Stimulated activated CD8-positive, alpha-beta memory T cell treated with anti-CD3 and anti-CD28 coated beads, Interleukin-7, amount 100 ng/mL, for 4 hours (primary cell): ENCODE data around the gene HIVEP2.
A peak's percentile ranks its signal among the peaks of the same experiment; 100 is the strongest.
"Not testable (repeated sequence)": the region's sequence is repeated elsewhere in the genome, so short reads cannot be mapped to it uniquely, and the experiment has no call there.

ENCODE experiments used
- DNase-seq, 2 donors: peaks; one replicate each; pipeline ENCODE4 v3.0.0-alpha.2; 2020; ENCODE audit warnings: low read depth in 2 of 2

Gene HIVEP2

GRCh38 chr6:142945049-142945445 is at the start of gene HIVEP2:
HIVEP2 (minus strand) TSS chr6:142945176; CDS start chr6:142774738, 170,438 bp downstream.
- peak; percentile 86 to 89 for DNase-seq

DNA sequence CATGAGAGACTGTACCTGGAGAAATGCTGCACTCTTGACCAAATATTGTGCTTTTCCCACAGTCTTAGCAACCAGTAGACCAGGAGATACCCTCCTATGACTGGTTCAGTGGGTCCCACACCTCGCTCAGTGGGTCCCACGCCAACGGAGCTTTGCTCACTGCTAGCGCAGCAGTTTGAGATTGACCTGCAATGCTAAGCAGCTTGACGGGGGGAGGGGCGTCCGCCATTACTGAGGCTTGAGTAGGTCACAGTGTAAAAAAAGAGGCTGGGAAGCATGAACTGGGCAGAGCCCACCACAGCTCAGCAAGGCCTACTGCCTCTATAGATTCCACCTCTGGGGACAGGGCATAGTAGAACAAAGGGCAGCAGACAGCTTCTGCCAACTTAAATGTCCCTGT is 49.0 kb upstream of the HIVEP2 start:
- DNase-seq: no peak

DNA sequence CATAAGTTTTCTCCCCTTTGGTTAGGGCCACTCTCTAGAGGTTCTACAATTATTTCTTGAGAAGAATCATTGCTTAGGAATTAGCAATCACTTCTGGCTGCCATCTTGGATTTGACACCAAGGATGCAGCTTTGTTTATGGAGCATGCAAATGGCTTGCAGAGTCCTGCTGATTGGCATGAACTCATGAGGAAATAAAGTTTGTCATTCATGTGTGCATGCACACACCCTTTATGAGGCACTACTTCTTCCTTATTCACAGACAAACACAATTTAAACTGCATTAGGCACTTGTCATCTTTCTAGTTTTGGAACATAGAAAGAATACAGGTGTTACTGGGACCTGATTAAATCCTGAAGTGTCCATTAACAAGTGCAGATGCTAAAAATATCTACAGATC is 42.5 kb upstream of the HIVEP2 start:
- no peak for DNase-seq

GRCh38 chr6:142985281-142985680 is 40.3 kb upstream of the HIVEP2 start:
- no peak for DNase-seq

GRCh38 chr6:142984386-142984785 is 39.4 kb upstream of the HIVEP2 start:
- no peak for DNase-seq

DNA sequence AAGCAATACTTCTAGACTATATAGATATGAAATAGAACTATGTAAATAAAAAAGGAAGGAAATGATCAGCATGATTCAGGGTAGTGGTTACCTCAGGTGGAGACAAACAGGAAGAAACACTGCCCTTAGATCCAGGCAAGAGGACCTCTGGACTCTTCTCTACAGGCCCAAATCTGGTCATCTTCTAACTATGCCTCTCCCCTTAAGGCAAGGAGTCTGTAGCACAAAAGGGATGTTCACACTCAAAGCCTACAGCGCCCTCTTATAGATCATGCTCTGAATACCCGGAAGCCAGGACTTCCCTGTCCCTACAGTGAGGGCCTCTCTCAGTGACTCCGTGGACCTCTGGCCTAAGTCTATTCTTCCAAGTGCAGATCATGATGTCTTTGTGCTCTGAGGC is 30.4 kb upstream of the HIVEP2 start:
- DNase-seq: no peak

DNA sequence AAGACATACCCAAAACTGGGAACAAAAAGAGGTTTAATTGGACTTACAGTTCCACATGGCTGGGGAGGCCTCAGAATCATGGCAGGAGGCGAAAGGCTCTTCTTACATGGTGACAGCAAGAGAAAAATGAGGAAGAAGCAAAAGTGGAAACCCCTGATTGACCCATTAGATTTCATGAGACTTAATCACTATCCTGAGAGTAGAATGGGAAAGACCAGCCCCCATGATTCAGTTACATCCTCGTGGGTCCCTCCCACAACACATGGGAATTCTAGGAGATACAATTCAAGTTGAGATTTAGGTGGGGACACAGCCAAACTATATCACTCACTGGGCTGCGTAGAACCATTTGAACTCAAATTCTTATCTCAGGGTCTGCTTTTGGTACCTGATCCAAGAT is 26.0 kb upstream of the HIVEP2 start:
- DNase-seq: not testable (repeated sequence)

- DNase-seq: no peak
Measured at GRCh38 chr6:142968601-142969000, 23.6 kb upstream of the HIVEP2 start.

GRCh38 chr6:142966294-142966693 is 21.3 kb upstream of the HIVEP2 start:
- no peak for DNase-seq

- DNase-seq: no peak
Measured at GRCh38 chr6:142965164-142965563, 20.2 kb upstream of the HIVEP2 start.

DNA sequence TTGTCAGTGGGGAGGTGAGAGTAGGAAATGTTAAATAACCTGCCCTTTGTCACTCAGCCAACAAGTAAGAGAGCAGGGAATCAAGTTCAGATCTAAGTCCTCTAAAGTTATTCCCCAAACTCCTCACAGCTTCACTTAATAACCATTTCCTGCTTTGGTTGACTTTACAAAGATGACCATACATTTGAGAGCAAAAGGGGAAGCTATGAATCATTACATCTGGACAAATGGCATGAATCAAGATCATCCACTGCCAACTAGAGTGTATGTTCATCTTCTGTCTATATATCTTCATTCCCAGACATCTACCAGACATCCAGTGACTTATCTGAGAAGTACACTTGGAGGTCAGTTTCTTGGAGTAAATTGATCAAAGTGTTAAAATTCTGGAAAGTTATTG is 15.1 kb upstream of the HIVEP2 start:
- no peak for DNase-seq

GRCh38 chr6:142958343-142958742 is 13.4 kb upstream of the HIVEP2 start:
- DNase-seq: no peak

GRCh38 chr6:142956726-142957125 is 11.8 kb upstream of the HIVEP2 start:
- DNase-seq: no peak

- no peak for DNase-seq
Measured at GRCh38 chr6:142954844-142955243, 9.9 kb upstream of the HIVEP2 start.

DNA sequence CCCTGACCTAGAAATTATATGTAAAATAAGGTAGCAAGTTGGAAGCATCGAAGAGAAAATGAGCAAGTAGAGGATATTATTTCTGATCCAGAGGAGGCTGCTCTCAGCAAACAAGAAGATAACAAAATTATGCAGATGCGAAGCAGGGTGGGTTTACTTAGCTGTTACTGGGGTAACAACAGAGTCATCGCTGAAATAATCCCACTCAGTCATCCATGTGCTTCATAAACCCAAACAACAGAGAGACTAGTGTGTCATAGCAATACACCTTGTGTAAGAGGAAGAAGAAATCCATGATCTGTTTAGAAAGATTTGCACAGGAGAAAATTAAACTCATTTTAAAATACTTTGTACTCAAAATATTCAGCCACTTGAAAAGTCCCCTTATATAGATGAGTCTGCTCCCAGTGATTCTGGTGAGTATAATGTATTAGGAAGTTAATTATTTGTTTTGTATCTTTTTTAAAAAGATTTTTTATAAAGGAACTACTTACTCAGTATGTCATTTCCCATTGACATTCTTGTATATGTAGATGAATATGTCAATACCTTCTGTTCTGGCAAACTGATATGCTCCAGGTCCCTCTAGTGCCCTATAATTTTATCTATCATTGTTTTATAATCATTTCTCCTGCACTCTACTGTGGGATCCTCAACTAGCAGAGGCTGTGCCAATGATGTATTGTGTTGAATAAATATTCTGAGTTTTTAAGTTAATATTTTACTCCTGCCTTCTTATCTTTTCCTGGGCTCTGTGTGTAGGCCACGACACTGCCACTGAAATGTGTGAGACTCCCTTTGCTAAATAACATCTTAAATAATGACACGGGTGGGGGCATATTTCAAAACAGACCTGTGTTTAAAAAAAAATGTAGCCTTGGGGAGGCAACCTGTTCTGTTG is 8.6 kb upstream of the HIVEP2 start:
- no peak for DNase-seq

GRCh38 chr6:142952614-142953013 is 7.6 kb upstream of the HIVEP2 start:
- DNase-seq: no peak

GRCh38 chr6:142950291-142950690 is 5.3 kb upstream of the HIVEP2 start:
- DNase-seq: no peak

GRCh38 chr6:142947714-142948480 is 2.9 kb upstream of the HIVEP2 start:
- DNase-seq: no peak

DNA sequence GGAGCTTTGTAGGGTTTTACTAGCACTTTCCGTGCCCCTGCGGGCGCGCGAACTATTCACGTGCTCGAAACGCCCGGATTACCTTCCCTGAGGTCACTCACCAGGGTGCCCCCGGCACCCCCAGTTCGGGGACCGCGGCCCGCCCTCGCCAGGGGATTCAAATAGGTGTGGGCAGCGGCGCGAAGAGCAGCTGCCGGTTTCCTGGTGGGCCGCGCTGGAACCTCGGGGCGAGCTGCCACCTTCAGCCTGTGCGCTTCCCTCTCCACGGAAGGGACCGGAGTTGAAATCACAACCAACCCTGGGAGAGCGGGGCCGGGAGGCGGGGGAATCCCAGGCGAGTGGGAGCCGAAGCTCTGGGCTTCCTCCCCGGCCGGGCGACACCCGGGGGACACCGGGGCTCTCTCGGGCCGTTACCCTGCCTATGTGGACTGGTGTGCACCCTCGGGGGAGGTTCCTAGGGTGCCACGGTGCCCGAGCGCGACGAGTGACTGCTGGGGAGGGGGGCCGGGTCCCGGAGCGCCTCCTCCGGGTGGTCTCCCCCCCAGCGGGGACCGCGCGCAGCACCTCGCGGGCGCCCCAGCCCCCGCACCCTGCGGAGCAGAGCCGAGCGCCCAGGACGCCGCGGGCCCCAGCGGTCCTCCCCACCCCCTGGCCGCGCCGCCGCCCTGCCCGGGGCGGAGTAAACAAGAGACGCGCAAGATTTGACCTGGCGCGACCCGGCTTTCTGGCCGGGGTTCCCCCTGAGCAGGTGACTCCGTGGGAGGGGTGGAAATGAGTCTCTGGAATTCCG is 2.1 kb upstream of the HIVEP2 start:
- peak; percentile 52 to 81 for DNase-seq

- DNase-seq: peak; percentile 88 to 90
Measured at GRCh38 chr6:142946181-142946923, 1.4 kb upstream of the HIVEP2 start.

DNA sequence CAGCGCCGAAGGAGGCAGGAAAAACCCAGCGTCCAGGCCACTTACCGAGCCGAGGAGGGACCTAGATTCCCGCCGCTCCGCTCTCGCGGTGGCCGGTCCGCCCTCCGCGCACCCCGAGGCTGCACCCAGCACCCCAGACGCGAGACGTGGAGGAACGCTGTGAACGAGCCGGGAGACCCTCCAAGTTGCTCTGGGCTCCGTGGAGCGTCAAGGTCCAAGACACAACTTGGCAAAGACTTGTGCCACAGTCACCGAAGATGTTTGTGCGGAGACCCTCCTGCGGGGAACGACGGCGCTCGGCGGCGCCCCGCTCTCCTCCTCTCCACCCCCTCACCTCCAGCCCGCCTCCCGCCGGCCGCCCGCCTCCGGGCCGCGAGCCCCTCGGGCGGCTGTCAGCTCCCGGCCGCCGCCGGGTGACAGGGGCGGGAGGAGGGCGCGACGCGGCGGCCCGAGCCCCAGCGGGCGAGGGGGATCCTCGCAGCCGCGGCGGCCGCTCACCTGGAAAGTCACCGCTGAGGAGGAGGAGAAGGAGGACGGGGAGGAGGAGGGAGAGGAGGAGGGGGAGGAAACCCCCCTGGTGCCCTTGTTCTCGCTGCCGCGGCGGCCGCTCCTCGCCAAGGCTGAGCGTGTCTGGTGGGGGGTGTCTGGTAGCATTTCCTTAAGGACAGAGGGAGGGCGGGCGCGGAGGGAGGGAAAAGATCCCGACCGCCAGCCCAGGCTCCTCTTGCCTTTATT is 637 bp upstream of the HIVEP2 start:
- peak; percentile 42 to 62 for DNase-seq
